NCI-H2171 (cell line): Measurements from ENCODE around the gene ASB3.
A peak's percentile ranks its signal among the peaks of the same experiment; 100 is the strongest.
"Not testable (repeated sequence)": the region's sequence is repeated elsewhere in the genome, so short reads cannot be mapped to it uniquely, and the experiment has no call there.

ENCODE experiments used
- DNase-seq: peaks from one replicate; lab custom pipeline; 2025; lab: John Stamatoyannopoulos, UW

ASB3 gene

GRCh38 chr2:53729143-53729762 is 57.5 kb downstream of the ASB3 start:
- DNase-seq = no peak

- DNase-seq = no peak
These were observed 58.8 kb downstream of the ASB3 start for GRCh38 chr2:53727921-53728320.

- DNase-seq = no peak
These were observed 61.1 kb downstream of the ASB3 start for GRCh38 chr2:53725662-53726061.

- DNase-seq = no peak
These were observed 62.2 kb downstream of the ASB3 start for GRCh38 chr2:53724536-53724935.

GRCh38 chr2:53720944-53721343 is 65.8 kb downstream of the ASB3 start:
- not testable (repeated sequence) for DNase-seq

- DNase-seq = no peak
These were observed 71.2 kb downstream of the ASB3 start for GRCh38 chr2:53715568-53715967.

- no peak for DNase-seq
These were observed 75.4 kb downstream of the ASB3 start for GRCh38 chr2:53711271-53711780.

GRCh38 chr2:53708988-53709387 is 77.8 kb downstream of the ASB3 start:
- no peak for DNase-seq

GRCh38 chr2:53701221-53701620 is 85.5 kb downstream of the ASB3 start:
- no peak for DNase-seq

- no peak for DNase-seq
These were observed 89.1 kb downstream of the ASB3 start for GRCh38 chr2:53697686-53698085.

GRCh38 chr2:53697092-53697491 is 89.7 kb downstream of the ASB3 start:
- DNase-seq = no peak

- no peak for DNase-seq
These were observed 91.2 kb downstream of the ASB3 start for GRCh38 chr2:53695575-53695974.

- DNase-seq = no peak
These were observed 92.5 kb downstream of the ASB3 start for GRCh38 chr2:53694096-53694771.

GRCh38 chr2:53690876-53691275 is 95.9 kb downstream of the ASB3 start:
- DNase-seq = no peak

- DNase-seq = no peak
These were observed 113.8 kb downstream of the ASB3 start for GRCh38 chr2:53672881-53673522.

- DNase-seq = no peak
These were observed 116.4 kb downstream of the ASB3 start for GRCh38 chr2:53670331-53670730.

GRCh38 chr2:53668624-53669026 is 118.1 kb downstream of the ASB3 start:
- DNase-seq = no peak

- not testable (repeated sequence) for DNase-seq
These were observed 119.6 kb downstream of the ASB3 start for GRCh38 chr2:53667130-53667529.

GRCh38 chr2:53660886-53661285 is 125.9 kb downstream of the ASB3 start:
- DNase-seq = peak; percentile 31

- DNase-seq = not testable (repeated sequence)
These were observed 128.3 kb downstream of the ASB3 start for GRCh38 chr2:53658474-53658873.

- no peak for DNase-seq
These were observed 131.5 kb downstream of the ASB3 start for GRCh38 chr2:53655256-53655655.

- no peak for DNase-seq
These were observed 132.4 kb downstream of the ASB3 start for GRCh38 chr2:53654396-53654795.

GRCh38 chr2:53652131-53652530 is 134.6 kb downstream of the ASB3 start:
- DNase-seq = no peak
